GM12878 (cell line): ENCODE data around the gene ILKAP. TPM values are rescaled to one million over a fixed set of nuclear protein-coding genes. Genes with fewer than 3 reads are reported as not detected.

ENCODE experiments used
- ASH2L ChIP-seq: fragments of 300-600, 200-600 bp; sonication (generic); IDR thresholded peaks from 2 replicates; pipeline ENCODE4 v1.6.1; 2017; ENCODE audit warnings: low read depth, mild to moderate bottlenecking, borderline replicate concordance
- BRCA1 ChIP-seq: IDR thresholded peaks from 2 replicates; pipeline ENCODE4 v1.6.1; 2011; ENCODE audit warnings: low read depth, low read length, improper control_type of control experiment
- CBX3 ChIP-seq: fragments of 200-600 bp; sonication (generic); IDR thresholded peaks from 2 replicates; pipeline ENCODE4 v1.6.1; 2016; ENCODE audit warnings: low read depth, borderline replicate concordance
- CEBPB ChIP-seq, 2 experiments: fragments of 150-350 bp in 1 of 2; IDR thresholded peaks; 2 replicates each; pipeline ENCODE4 v1.6.1; 2012 to 2014; ENCODE audit warnings: low read depth in 2 of 2, low read length in 2 of 2, borderline replicate concordance in 1 of 2, inconsistent platforms in 1 of 2
- EED ChIP-seq: sonication (generic); IDR thresholded peaks from 2 replicates; pipeline ENCODE4 v1.6.1; 2016; ENCODE audit warnings: antibody characterized with exemption, low read depth
- GABPA ChIP-seq: IDR thresholded peaks from 2 replicates; pipeline ENCODE4 v1.6.1; 2014; ENCODE audit warnings: antibody characterized with exemption, low read depth, mild to moderate bottlenecking, inconsistent platforms
- HDAC2 ChIP-seq: fragments of 200-600 bp; sonication (generic); IDR thresholded peaks from 2 replicates; pipeline ENCODE4 v1.6.1; 2017
- IKZF2 ChIP-seq, 2 experiments: fragments of 450-650 bp; IDR thresholded peaks; 2 replicates each; pipeline ENCODE4 v1.6.1; 2017; ENCODE audit warnings: mild to moderate bottlenecking in 2 of 2, moderate library complexity in 2 of 2
- SMAD5 ChIP-seq: IDR thresholded peaks from 2 replicates; pipeline ENCODE4 v1.6.1; 2016; ENCODE audit warnings: antibody characterized with exemption, low read depth
- SMARCA5 ChIP-seq: fragments of 450-650 bp; IDR thresholded peaks from 2 replicates; pipeline ENCODE4 v1.6.1; 2017; ENCODE audit warnings: mild to moderate bottlenecking
- SP1 ChIP-seq: IDR thresholded peaks from one replicate; pipeline ENCODE4 v1.6.1; 2011; ENCODE audit warnings: low read depth, low read length
- SUZ12 ChIP-seq: fragments of 200-600 bp; sonication (generic); IDR thresholded peaks from one replicate; pipeline ENCODE4 v1.6.1; 2018; ENCODE audit warnings: antibody characterized with exemption, mild to moderate bottlenecking; ENCODE audit not compliant: unreplicated experiment
- TCF12 ChIP-seq: IDR thresholded peaks from 2 replicates; pipeline ENCODE4 v1.6.1; 2011; ENCODE audit warnings: low read depth, mild to moderate bottlenecking, low read length
- ZNF24 ChIP-seq: fragments of 450-650 bp; IDR thresholded peaks from 2 replicates; pipeline ENCODE4 v1.6.1; 2017; ENCODE audit warnings: antibody characterized with exemption, mild to moderate bottlenecking
- polyA plus RNA-seq, 11 experiments: library from polyadenylated mRNA; depleted of rRNA in 4 of 11; unstranded in 6 of 11; stranded (reverse) in 5 of 11; fragments of >200 nt; fragmentation: Nextera tagmentation in 4 of 11; fragmentation: Illumina TruSeq in 1 of 11; extraction: Ambion mirVana in 4 of 11; extraction: Trizol in 1 of 11; gene quantifications; 1 replicate in 1 of 11; 2 replicates in 10 of 11; pipeline versions ENCODE4 v1.2.1 to v1.2.3, GENCODE V29; 2011 to 2016; ENCODE audit warnings: inconsistent platforms in 2 of 11, missing spikeins in 2 of 11, low read depth in 1 of 11
- total RNA-seq, 4 experiments: library from RNA; depleted of rRNA in 3 of 4; stranded (reverse); fragments of >200 nt in 3 of 4; fragmentation: Illumina TruSeq in 1 of 4; extraction: Trizol in 1 of 4; gene quantifications; 2 replicates each; pipeline versions ENCODE4 v1.2.1 to v1.2.3, GENCODE V29; 2013 to 2021
- TF ChIP-seq, protein P1 (sequence below): fragments of 450-650 bp; IDR thresholded peaks from 2 replicates; pipeline ENCODE4 v1.6.1; 2016; ENCODE audit warnings: mild to moderate bottlenecking, moderate library complexity, borderline replicate concordance
- TF ChIP-seq, protein P2 (sequence below): IDR thresholded peaks from 2 replicates; pipeline ENCODE4 v1.6.1; 2012; ENCODE audit warnings: improper control_type of control experiment, low read depth, low read length; ENCODE audit not compliant: insufficient replicate concordance
- TF ChIP-seq, protein P3 (sequence below): fragments of 450-650 bp; IDR thresholded peaks from 2 replicates; pipeline ENCODE4 v1.6.1; 2017; ENCODE audit warnings: mild to moderate bottlenecking

ILKAP gene
- total and polyA plus RNA-seq, 10 of the 15 experiments (the other 5 are each of a cell fraction or from before 2014, with no cell fraction given): 4.2 to 65.3 (median 37.3) TPM

DNA sequence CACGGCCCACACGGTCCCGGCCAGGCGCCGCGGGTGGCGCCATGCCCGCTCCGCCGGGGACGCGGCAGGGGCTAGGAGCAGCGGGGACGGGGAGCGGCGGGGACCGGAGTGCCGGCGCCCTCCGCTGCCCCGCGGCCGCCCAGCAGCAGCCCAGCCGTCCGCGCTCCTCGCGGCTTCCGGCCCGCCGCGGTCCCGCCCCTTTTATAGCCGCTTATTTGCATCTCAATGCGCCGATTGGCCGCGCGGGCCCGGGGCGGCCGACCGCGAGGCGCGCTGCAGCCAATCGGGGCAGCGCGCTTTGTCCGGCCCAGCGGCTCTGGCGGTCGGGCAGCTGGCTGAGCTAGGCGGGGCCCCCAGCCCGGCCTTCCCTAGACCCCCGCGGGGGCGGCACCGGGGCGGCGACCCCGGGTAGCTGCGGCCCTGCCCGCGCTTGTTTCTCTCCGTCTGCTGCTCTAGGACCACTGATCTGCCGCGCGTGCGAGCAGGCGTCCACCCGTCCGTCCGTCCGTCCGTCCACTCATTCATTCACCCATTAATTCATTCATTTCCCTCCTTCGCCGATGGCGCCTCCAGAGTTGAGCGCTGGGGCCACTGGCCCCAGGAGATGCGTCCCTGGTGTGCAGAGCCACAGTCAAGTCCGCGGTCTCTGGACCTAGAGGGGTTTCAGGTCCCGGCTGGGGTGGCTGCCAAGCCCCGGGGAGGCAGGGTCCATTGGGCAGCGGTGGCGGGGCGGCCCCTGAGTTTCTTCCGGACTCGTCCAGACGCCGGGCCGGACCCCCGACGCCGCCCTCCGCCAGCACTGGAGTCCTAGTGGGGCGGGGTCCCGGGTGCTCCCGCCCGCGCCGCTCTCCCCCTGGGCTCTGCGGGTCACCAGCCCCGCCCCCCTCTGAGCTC is 36.6 kb upstream of the ILKAP start, which contains the start of gene HES6 (continued):
- TF ChIP-seq, protein P1, sequence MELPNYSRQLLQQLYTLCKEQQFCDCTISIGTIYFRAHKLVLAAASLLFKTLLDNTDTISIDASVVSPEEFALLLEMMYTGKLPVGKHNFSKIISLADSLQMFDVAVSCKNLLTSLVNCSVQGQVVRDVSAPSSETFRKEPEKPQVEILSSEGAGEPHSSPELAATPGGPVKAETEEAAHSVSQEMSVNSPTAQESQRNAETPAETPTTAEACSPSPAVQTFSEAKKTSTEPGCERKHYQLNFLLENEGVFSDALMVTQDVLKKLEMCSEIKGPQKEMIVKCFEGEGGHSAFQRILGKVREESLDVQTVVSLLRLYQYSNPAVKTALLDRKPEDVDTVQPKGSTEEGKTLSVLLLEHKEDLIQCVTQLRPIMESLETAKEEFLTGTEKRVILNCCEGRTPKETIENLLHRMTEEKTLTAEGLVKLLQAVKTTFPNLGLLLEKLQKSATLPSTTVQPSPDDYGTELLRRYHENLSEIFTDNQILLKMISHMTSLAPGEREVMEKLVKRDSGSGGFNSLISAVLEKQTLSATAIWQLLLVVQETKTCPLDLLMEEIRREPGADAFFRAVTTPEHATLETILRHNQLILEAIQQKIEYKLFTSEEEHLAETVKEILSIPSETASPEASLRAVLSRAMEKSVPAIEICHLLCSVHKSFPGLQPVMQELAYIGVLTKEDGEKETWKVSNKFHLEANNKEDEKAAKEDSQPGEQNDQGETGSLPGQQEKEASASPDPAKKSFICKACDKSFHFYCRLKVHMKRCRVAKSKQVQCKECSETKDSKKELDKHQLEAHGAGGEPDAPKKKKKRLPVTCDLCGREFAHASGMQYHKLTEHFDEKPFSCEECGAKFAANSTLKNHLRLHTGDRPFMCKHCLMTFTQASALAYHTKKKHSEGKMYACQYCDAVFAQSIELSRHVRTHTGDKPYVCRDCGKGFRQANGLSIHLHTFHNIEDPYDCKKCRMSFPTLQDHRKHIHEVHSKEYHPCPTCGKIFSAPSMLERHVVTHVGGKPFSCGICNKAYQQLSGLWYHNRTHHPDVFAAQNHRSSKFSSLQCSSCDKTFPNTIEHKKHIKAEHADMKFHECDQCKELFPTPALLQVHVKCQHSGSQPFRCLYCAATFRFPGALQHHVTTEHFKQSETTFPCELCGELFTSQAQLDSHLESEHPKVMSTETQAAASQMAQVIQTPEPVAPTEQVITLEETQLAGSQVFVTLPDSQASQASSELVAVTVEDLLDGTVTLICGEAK: no peak
- TF ChIP-seq SP1 (peak; percentile 51), EED (no peak), IKZF2 (IDR thresholded peaks at IDR 0.05) (no peak), SUZ12 (no peak), GABPA (no peak), ZNF24 (peak; percentile 88), ASH2L (no peak), HDAC2 (no peak), BRCA1 (no peak), SMAD5 (no peak), CBX3 (no peak), TCF12 (no peak), SMARCA5 (0 out of 2 replicates have a peak, but pooled peaks have one; percentile 37), CEBPB (IDR thresholded peaks at IDR 0.05; ENCODE audit: borderline replicate concordance in 1 of 2, low read depth in 2 of 2, low read length in 2 of 2) (no peak)
- TF ChIP-seq, protein P2, sequence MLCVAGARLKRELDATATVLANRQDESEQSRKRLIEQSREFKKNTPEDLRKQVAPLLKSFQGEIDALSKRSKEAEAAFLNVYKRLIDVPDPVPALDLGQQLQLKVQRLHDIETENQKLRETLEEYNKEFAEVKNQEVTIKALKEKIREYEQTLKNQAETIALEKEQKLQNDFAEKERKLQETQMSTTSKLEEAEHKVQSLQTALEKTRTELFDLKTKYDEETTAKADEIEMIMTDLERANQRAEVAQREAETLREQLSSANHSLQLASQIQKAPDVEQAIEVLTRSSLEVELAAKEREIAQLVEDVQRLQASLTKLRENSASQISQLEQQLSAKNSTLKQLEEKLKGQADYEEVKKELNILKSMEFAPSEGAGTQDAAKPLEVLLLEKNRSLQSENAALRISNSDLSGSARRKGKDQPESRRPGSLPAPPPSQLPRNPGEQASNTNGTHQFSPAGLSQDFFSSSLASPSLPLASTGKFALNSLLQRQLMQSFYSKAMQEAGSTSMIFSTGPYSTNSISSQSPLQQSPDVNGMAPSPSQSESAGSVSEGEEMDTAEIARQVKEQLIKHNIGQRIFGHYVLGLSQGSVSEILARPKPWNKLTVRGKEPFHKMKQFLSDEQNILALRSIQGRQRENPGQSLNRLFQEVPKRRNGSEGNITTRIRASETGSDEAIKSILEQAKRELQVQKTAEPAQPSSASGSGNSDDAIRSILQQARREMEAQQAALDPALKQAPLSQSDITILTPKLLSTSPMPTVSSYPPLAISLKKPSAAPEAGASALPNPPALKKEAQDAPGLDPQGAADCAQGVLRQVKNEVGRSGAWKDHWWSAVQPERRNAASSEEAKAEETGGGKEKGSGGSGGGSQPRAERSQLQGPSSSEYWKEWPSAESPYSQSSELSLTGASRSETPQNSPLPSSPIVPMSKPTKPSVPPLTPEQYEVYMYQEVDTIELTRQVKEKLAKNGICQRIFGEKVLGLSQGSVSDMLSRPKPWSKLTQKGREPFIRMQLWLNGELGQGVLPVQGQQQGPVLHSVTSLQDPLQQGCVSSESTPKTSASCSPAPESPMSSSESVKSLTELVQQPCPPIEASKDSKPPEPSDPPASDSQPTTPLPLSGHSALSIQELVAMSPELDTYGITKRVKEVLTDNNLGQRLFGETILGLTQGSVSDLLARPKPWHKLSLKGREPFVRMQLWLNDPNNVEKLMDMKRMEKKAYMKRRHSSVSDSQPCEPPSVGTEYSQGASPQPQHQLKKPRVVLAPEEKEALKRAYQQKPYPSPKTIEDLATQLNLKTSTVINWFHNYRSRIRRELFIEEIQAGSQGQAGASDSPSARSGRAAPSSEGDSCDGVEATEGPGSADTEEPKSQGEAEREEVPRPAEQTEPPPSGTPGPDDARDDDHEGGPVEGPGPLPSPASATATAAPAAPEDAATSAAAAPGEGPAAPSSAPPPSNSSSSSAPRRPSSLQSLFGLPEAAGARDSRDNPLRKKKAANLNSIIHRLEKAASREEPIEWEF: no peak
- TF ChIP-seq, protein P3, sequence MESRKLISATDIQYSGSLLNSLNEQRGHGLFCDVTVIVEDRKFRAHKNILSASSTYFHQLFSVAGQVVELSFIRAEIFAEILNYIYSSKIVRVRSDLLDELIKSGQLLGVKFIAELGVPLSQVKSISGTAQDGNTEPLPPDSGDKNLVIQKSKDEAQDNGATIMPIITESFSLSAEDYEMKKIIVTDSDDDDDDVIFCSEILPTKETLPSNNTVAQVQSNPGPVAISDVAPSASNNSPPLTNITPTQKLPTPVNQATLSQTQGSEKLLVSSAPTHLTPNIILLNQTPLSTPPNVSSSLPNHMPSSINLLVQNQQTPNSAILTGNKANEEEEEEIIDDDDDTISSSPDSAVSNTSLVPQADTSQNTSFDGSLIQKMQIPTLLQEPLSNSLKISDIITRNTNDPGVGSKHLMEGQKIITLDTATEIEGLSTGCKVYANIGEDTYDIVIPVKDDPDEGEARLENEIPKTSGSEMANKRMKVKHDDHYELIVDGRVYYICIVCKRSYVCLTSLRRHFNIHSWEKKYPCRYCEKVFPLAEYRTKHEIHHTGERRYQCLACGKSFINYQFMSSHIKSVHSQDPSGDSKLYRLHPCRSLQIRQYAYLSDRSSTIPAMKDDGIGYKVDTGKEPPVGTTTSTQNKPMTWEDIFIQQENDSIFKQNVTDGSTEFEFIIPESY: no peak
